HepG2 (cell line): ENCODE results near the gene GBE1. TPM values are rescaled to one million over a fixed set of nuclear protein-coding genes. Genes with fewer than 3 reads are reported as not detected.

ENCODE experiments used
- ATAC-seq: fragments of 200-7000 bp; cut with Tn5 transposase; 3 replicates; pipeline ENCODE4 v1.9.1; 2020; ENCODE audit warnings: mild to moderate bottlenecking, moderate library complexity
- BruUV-seq: library from RNA; stranded (reverse); fragments of 400-500 nt; replicated peaks from 2 replicates; lab custom pipeline; 2021; lab: Mats Ljungman, UMichigan
- CTCF ChIA-PET: fragments of 300-600 bp; formaldehyde crosslinking; extraction: SDS; loops from one replicate; lab custom pipeline; 2021; ENCODE audit warnings: low total read pairs, inconsistent platforms, low intra/inter-chr PET ratio; lab: Yijun Ruan, JAX
- POLR2A ChIA-PET: fragments of 350-600 bp; sonication (Branson Sonifier 250); formaldehyde crosslinking; loops from one replicate; lab custom pipeline; 2020; ENCODE audit warnings: antibody characterized with exemption, inconsistent platforms; lab: Yijun Ruan, JAX
- DNase-seq: peaks from one replicate; pipeline ENCODE4 v3.0.0-alpha.2; 2015; ENCODE audit warnings: low spot score
- FAIRE-seq: peaks from 3 replicates; lab custom pipeline; 2011; peaks lifted over from hg19 to GRCh38; lab: Jason Lieb, UNC
- H2AFZ ChIP-seq: one replicate; pipeline ENCODE4 v1.6.1; 2011; ENCODE audit warnings: low read length, inconsistent platforms
- H3K27ac ChIP-seq: fragments of 300-600 bp; 3 replicates; pipeline ENCODE4 v1.8.0; 2011; ENCODE audit warnings: mixed run types, mild to moderate bottlenecking, mixed read lengths, low read length, inconsistent platforms; ENCODE audit not compliant: insufficient read depth; ENCODE audit errors: extremely low read length
- H3K27me3 ChIP-seq, 2 experiments: fragments of 200-600 bp in 1 of 2; 2 replicates in 1 of 2; 3 replicates in 1 of 2; pipeline versions ENCODE4 v1.6.0 to v1.8.0; 2011; ENCODE audit warnings: low read length in 2 of 2, mild to moderate bottlenecking in 2 of 2, moderate library complexity in 2 of 2, inconsistent platforms in 1 of 2; ENCODE audit not compliant: insufficient read depth in 2 of 2, control insufficient read depth in 1 of 2
- H3K36me3 ChIP-seq, 2 experiments: fragments of 200-600 bp in 1 of 2; replicated peaks in 1 of 2; 2 replicates in 1 of 2; 3 replicates in 1 of 2; pipeline versions ENCODE4 v1.5.1 to v1.8.0; 2011; ENCODE audit warnings: low read length in 2 of 2, inconsistent platforms in 1 of 2; ENCODE audit not compliant: insufficient read depth in 2 of 2, control insufficient read depth in 1 of 2
- H3K4me1 ChIP-seq: 2 replicates; pipeline ENCODE4 v1.5.1; 2012; ENCODE audit warnings: low read length, inconsistent platforms; ENCODE audit not compliant: insufficient read depth
- H3K4me2 ChIP-seq: 2 replicates; pipeline ENCODE4 v1.6.0; 2011; ENCODE audit warnings: low read depth, low read length, inconsistent platforms
- H3K4me3 ChIP-seq, 3 experiments: fragments of 200-600 bp in 1 of 3; sonication (generic), shearing (Covaris generic) in 1 of 3; replicated peaks in 1 of 3; 2 replicates each; pipeline ENCODE4 v1.5.1; 2011 to 2016; ENCODE audit warnings: low read length in 3 of 3, inconsistent platforms in 2 of 3, low read depth in 2 of 3, mild to moderate bottlenecking in 2 of 3, control low read depth in 1 of 3, mixed read lengths in 1 of 3; ENCODE audit not compliant: insufficient read depth in 1 of 3
- H3K79me2 ChIP-seq: one replicate; pipeline ENCODE4 v1.6.1; 2011; ENCODE audit warnings: low read length, inconsistent platforms; ENCODE audit not compliant: insufficient read depth
- H3K9ac ChIP-seq: 2 replicates; pipeline ENCODE4 v1.6.0; 2011; ENCODE audit warnings: mild to moderate bottlenecking, low read depth, low read length, inconsistent platforms; ENCODE audit not compliant: insufficient read depth
- H3K9me3 ChIP-seq: 2 replicates; pipeline ENCODE4 v1.5.1; 2012; ENCODE audit warnings: mild to moderate bottlenecking, low read length
- H4K20me1 ChIP-seq: 2 replicates; pipeline ENCODE4 v1.6.0; 2011; ENCODE audit warnings: inconsistent platforms, mild to moderate bottlenecking, low read length, moderate library complexity; ENCODE audit not compliant: insufficient read depth
- HMGA1 ChIP-seq: sonication (generic); formaldehyde crosslinking; conservative IDR thresholded peaks from 2 replicates; pipeline ENCODE4 v1.4.0; 2020; ENCODE audit warnings: missing genetic modification reagents
- MAFK ChIP-seq, 2 experiments: IDR thresholded peaks in 1 of 2; conservative IDR thresholded peaks in 1 of 2; 2 replicates each; pipeline ENCODE4 v1.6.1; 2011; ENCODE audit warnings: improper control_type of control experiment in 2 of 2, low read length in 2 of 2
- NFIB ChIP-seq: sonication (generic); formaldehyde crosslinking; IDR thresholded peaks from 2 replicates; pipeline ENCODE4 v1.9.0; 2021; ENCODE audit warnings: missing genetic modification reagents, mild to moderate bottlenecking, borderline replicate concordance
- RAD21 ChIP-seq: fragments of 450-650 bp; formaldehyde crosslinking; IDR thresholded peaks from 2 replicates; pipeline ENCODE4 v1.5.0; 2020; ENCODE audit warnings: mild to moderate bottlenecking
- ZFP41 ChIP-seq: sonication (generic); formaldehyde crosslinking; IDR thresholded peaks from 2 replicates; pipeline ENCODE4 v1.4.0; 2020; ENCODE audit warnings: mild to moderate bottlenecking, missing genetic modification reagents, borderline replicate concordance
- ZNF17 ChIP-seq: sonication (generic); formaldehyde crosslinking; IDR thresholded peaks from 2 replicates; pipeline ENCODE4 v1.5.0; 2020; ENCODE audit warnings: mild to moderate bottlenecking, missing genetic modification reagents
- WGBS: methylation state at CpG from one replicate; pipeline ENCODE4 v1.1.6; 2017; ENCODE audit warnings: low lambda C conversion rate; 5-methylcytosine and 5-hydroxymethylcytosine counted together
- in situ Hi-C: cut with HindIII; loops from 2 replicates; pipeline ENCODE4 v1.10.0; 2017; ENCODE audit warnings: low pct_unique_long_range_greater_than_20kb; ENCODE audit not compliant: extremely low pct_ligation_motif_present
- intact Hi-C: fragments of 100-400 bp; cut with micrococcal nuclease; formaldehyde crosslinking; loops from one replicate; pipeline ENCODE4 v1.10.0; 2022; ENCODE audit not compliant: unreplicated experiment
- polyA plus RNA-seq, 8 experiments: library from polyadenylated mRNA; depleted of rRNA in 3 of 8; stranded (reverse) in 7 of 8; unstranded in 1 of 8; fragments of >200 nt; fragmentation: Illumina TruSeq in 4 of 8; extraction: Trizol in 4 of 8; gene quantifications; 2 replicates each; pipeline versions ENCODE4 v1.2.1 to v1.2.3, GENCODE V29; 2011 to 2016; ENCODE audit warnings: low read depth in 4 of 8, missing spikeins in 1 of 8, mixed read lengths in 1 of 8; ENCODE audit not compliant: insufficient read depth in 1 of 8
- total RNA-seq, 5 experiments: library from RNA; depleted of rRNA; stranded (reverse); fragments of >200 nt; fragmentation: Illumina TruSeq; extraction: Trizol; gene quantifications; 2 replicates each; pipeline ENCODE4 v1.2.3, GENCODE V29; 2016; ENCODE audit warnings: low read depth in 1 of 5
- TF ChIP-seq, protein P1 (sequence below): sonication (generic); formaldehyde crosslinking; IDR thresholded peaks from 2 replicates; pipeline ENCODE4 v1.5.1; 2020; ENCODE audit warnings: mild to moderate bottlenecking, missing genetic modification reagents, borderline replicate concordance
- TF ChIP-seq, protein P2 (sequence below): sonication (generic); formaldehyde crosslinking; IDR thresholded peaks from 2 replicates; pipeline ENCODE4 v1.5.1; 2020; ENCODE audit warnings: mild to moderate bottlenecking, missing genetic modification reagents

The GBE1 gene
- total and polyA plus RNA-seq, 2 of the 13 experiments (the other 11 are each of a cell fraction or from before 2014, with no cell fraction given) = 22.9 to 36.1 TPM

- no TSS peak for BruUV-seq
- POLR2A ChIA-PET = no interaction called here
Observed at GRCh38 chr3:81483046-81483445, 278.4 kb downstream of the GBE1 start.

GRCh38 chr3:81477740-81478139 is 283.7 kb downstream of the GBE1 start:
- DNase-seq = no peak
- FAIRE-seq = no peak
- no TSS peak for BruUV-seq
- Histone ChIP-seq H3K36me3 (no peaks in the 10 kb centered on the region), H3K9ac (no peak overlapping the region), H4K20me1 (no peaks in the 10 kb centered on the region), H3K27ac (no peak overlapping the region), H3K27me3 (no peaks in the 10 kb centered on the region; a peak in 1 of 5 replicates), H3K79me2 (no peaks in the 10 kb centered on the region), H3K9me3 (no peaks in the 10 kb centered on the region), H3K4me2 (no peak overlapping the region), H3K4me1 (no peaks in the 10 kb centered on the region), H3K4me3 (no peak overlapping the region), H2AFZ (no peak overlapping the region)
- CTCF ChIA-PET = no interaction called here
- ATAC-seq = no peak
- intact Hi-C loops (no loop called here), in situ Hi-C loops (no loop called here)
- WGBS = 20% methylated on average over 2 of the region's 2 CpGs
- POLR2A ChIA-PET = no interaction called here
- TF ChIP-seq, protein P1, sequence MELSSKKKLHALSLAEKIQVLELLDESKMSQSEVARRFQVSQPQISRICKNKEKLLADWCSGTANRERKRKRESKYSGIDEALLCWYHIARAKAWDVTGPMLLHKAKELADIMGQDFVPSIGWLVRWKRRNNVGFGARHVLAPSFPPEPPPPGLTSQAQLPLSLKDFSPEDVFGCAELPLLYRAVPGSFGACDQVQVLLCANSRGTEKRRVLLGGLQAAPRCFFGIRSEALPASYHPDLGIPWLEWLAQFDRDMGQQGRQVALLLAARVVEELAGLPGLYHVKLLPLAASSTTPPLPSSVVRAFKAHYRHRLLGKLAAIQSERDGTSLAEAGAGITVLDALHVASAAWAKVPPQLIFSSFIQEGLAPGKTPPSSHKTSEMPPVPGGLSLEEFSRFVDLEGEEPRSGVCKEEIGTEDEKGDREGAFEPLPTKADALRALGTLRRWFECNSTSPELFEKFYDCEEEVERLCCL (CRISPR knock-in tag) = no peak
- TF ChIP-seq NFIB (CRISPR knock-in tag) = no peak
- TF ChIP-seq ZFP41 = no peak

More at GRCh38 chr3:81483046-81483445, 278.4 kb downstream of the GBE1 start:
- Histone ChIP-seq H2AFZ (no peak overlapping the region), H3K36me3 (no peaks in the 10 kb centered on the region), H3K4me2 (no peak overlapping the region), H3K4me3 (no peak overlapping the region), H3K27me3 (no peaks in the 10 kb centered on the region), H3K4me1 (no peaks in the 10 kb centered on the region), H3K27ac (no peak overlapping the region), H3K9me3 (no peaks in the 10 kb centered on the region), H4K20me1 (no peaks in the 10 kb centered on the region), H3K9ac (no peak overlapping the region), H3K79me2 (no peaks in the 10 kb centered on the region)
- 27% methylated on average over 3 of the region's 3 CpGs for WGBS
- no peak for ATAC-seq
- no peak for TF ChIP-seq ZNF17 (CRISPR knock-in tag)
- TF ChIP-seq MAFK (conservative IDR thresholded peaks at IDR 0.05 in 1 of 2, IDR thresholded peaks at IDR 0.05 in 1 of 2; ENCODE audit: low read length in 2 of 2) = no peak
- no peak for TF ChIP-seq RAD21 (CRISPR knock-in tag)
- no peak for TF ChIP-seq HMGA1
- TF ChIP-seq, protein P2, sequence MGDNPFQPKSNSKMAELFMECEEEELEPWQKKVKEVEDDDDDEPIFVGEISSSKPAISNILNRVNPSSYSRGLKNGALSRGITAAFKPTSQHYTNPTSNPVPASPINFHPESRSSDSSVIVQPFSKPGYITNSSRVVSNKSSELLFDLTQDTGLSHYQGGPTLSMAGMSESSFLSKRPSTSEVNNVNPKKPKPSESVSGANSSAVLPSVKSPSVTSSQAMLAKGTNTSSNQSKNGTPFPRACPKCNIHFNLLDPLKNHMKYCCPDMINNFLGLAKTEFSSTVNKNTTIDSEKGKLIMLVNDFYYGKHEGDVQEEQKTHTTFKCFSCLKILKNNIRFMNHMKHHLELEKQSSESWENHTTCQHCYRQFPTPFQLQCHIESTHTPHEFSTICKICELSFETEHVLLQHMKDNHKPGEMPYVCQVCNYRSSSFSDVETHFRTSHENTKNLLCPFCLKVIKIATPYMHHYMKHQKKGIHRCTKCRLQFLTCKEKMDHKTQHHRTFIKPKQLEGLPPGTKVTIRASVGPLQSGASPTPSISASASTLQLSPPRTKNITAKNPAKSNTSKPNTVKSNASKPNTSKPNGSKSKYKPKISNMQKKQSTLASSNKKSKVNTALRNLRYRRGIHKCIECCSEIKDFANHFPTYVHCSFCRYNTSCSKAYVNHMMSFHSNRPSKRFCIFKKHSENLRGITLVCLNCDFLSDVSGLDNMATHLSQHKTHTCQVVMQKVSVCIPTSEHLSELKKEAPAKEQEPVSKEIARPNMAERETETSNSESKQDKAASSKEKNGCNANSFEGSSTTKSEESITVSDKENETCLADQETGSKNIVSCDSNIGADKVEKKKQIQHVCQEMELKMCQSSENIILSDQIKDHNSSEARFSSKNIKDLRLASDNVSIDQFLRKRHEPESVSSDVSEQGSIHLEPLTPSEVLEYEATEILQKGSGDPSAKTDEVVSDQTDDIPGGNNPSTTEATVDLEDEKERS (CRISPR knock-in tag) = no peak
- FAIRE-seq = no peak
- CTCF ChIA-PET = no interaction called here
- DNase-seq = no peak
- intact Hi-C loops = no loop called here
- in situ Hi-C loops = no loop called here
